PC-9 (cell line): ENCODE data around the gene CACNB4.

Source experiments
- CTCF ChIP-seq: fragments of 200-600 bp; sonication (generic); conservative IDR thresholded peaks from 2 replicates; pipeline ENCODE4 v1.6.1; 2017; ENCODE audit warnings: mixed run types, antibody characterized with exemption, mild to moderate bottlenecking, moderate library complexity
- EZH2 ChIP-seq: fragments of 200-600 bp; sonication (generic); IDR thresholded peaks from 2 replicates; pipeline ENCODE4 v1.8.0; 2017; ENCODE audit warnings: antibody characterized with exemption, low read depth

- TF ChIP-seq EZH2 (no peak), CTCF (no peak)
Measured at GRCh38 chr2:151973013-151973900, 125.6 kb downstream of the CACNB4 start.
